HepG2 (cell line): Measurements from ENCODE around the gene MLN. TPM values are rescaled to one million over a fixed set of nuclear protein-coding genes. Genes with fewer than 3 reads are reported as not detected.

ENCODE experiments used
- ARNTL ChIP-seq: sonication (generic); formaldehyde crosslinking; IDR thresholded peaks from 2 replicates; pipeline ENCODE4 v1.4.0; 2020; ENCODE audit warnings: mild to moderate bottlenecking, missing genetic modification reagents
- ISL2 ChIP-seq: sonication (generic); formaldehyde crosslinking; IDR thresholded peaks from 2 replicates; pipeline ENCODE4 v1.5.0; 2020; ENCODE audit warnings: missing genetic modification reagents
- KDM5B ChIP-seq: sonication (generic); formaldehyde crosslinking; IDR thresholded peaks from 2 replicates; pipeline ENCODE4 v1.4.0; 2020; ENCODE audit warnings: missing genetic modification reagents, mild to moderate bottlenecking, borderline replicate concordance
- MEF2D ChIP-seq: sonication (generic); formaldehyde crosslinking; IDR thresholded peaks from 2 replicates; pipeline ENCODE4 v1.5.1; 2020; ENCODE audit warnings: mild to moderate bottlenecking, missing genetic modification reagents
- MXI1 ChIP-seq: IDR thresholded peaks from 3 replicates; pipeline ENCODE4 v1.6.1; 2012; ENCODE audit warnings: low read depth, low read length, inconsistent platforms, borderline replicate concordance
- SOX13 ChIP-seq, 3 experiments: fragments of 450-650 bp in 1 of 3; sonication (generic) in 1 of 3; formaldehyde crosslinking in 1 of 3; IDR thresholded peaks in 2 of 3; conservative IDR thresholded peaks in 1 of 3; 2 replicates each; pipeline versions ENCODE4 v1.5.0 to v1.6.1; 2016 to 2020; ENCODE audit warnings: antibody characterized with exemption in 1 of 3, mild to moderate bottlenecking in 1 of 3, missing compliant biosample characterization in 1 of 3, missing genetic modification reagents in 1 of 3, moderate library complexity in 1 of 3
- TEAD3 ChIP-seq: optimal IDR thresholded peaks from 2 replicates; pipeline ENCODE3; 2016; ENCODE audit warnings: borderline replicate concordance
- ZC3H13 ChIP-seq: sonication (generic); formaldehyde crosslinking; IDR thresholded peaks from 2 replicates; pipeline ENCODE4 v1.8.1; 2023; ENCODE audit warnings: mild to moderate bottlenecking, missing genetic modification reagents, moderate library complexity
- ZFP36 ChIP-seq: fragments of 150-350 bp; IDR thresholded peaks from 2 replicates; pipeline ENCODE4 v1.6.1; 2018; ENCODE audit warnings: borderline replicate concordance, low read length, low read depth; ENCODE audit not compliant: partially characterized antibody
- ZNF24 ChIP-seq: fragments of 450-650 bp; IDR thresholded peaks from 2 replicates; pipeline ENCODE4 v1.6.1; 2017; ENCODE audit warnings: antibody characterized with exemption, mild to moderate bottlenecking
- ZNF253 ChIP-seq: sonication (generic); formaldehyde crosslinking; IDR thresholded peaks from 2 replicates; pipeline ENCODE4 v1.8.0; 2022; ENCODE audit warnings: mild to moderate bottlenecking, missing genetic modification reagents, borderline replicate concordance
- ZNF589 ChIP-seq: sonication (generic); formaldehyde crosslinking; conservative IDR thresholded peaks from 2 replicates; pipeline ENCODE4 v1.8.0; 2022; ENCODE audit warnings: mild to moderate bottlenecking, moderate library complexity, missing genetic modification reagents
- ZNF776 ChIP-seq: sonication (generic); formaldehyde crosslinking; IDR thresholded peaks from 2 replicates; pipeline ENCODE4 v1.4.0; 2020; ENCODE audit warnings: mild to moderate bottlenecking, missing genetic modification reagents
- ZNF83 ChIP-seq: sonication (generic); formaldehyde crosslinking; IDR thresholded peaks from 2 replicates; pipeline ENCODE4 v1.4.0; 2020; ENCODE audit warnings: missing genetic modification reagents, mild to moderate bottlenecking, borderline replicate concordance
- ZSCAN31 ChIP-seq: sonication (generic); formaldehyde crosslinking; IDR thresholded peaks from 2 replicates; pipeline ENCODE4 v1.5.0; 2020; ENCODE audit warnings: low read depth, mild to moderate bottlenecking, missing genetic modification reagents
- polyA plus RNA-seq, 8 experiments: library from polyadenylated mRNA; depleted of rRNA in 3 of 8; stranded (reverse) in 7 of 8; unstranded in 1 of 8; fragments of >200 nt; fragmentation: Illumina TruSeq in 4 of 8; extraction: Trizol in 4 of 8; gene quantifications; 2 replicates each; pipeline versions ENCODE4 v1.2.1 to v1.2.3, GENCODE V29; 2011 to 2016; ENCODE audit warnings: low read depth in 4 of 8, missing spikeins in 1 of 8, mixed read lengths in 1 of 8; ENCODE audit not compliant: insufficient read depth in 1 of 8
- total RNA-seq, 5 experiments: library from RNA; depleted of rRNA; stranded (reverse); fragments of >200 nt; fragmentation: Illumina TruSeq; extraction: Trizol; gene quantifications; 2 replicates each; pipeline ENCODE4 v1.2.3, GENCODE V29; 2016; ENCODE audit warnings: low read depth in 1 of 5
- TF ChIP-seq, protein P1 (sequence below): sonication (generic); formaldehyde crosslinking; IDR thresholded peaks from one replicate; pipeline ENCODE4 v1.5.1; 2020; ENCODE audit warnings: mild to moderate bottlenecking, missing genetic modification reagents; ENCODE audit errors: not compliant biosample characterization
- TF ChIP-seq, protein P2 (sequence below): sonication (generic); formaldehyde crosslinking; conservative IDR thresholded peaks from 2 replicates; pipeline ENCODE4 v1.8.0; 2022; ENCODE audit warnings: low read depth, missing genetic modification reagents
- TF ChIP-seq, protein P3 (sequence below): sonication (generic); formaldehyde crosslinking; IDR thresholded peaks from 2 replicates; pipeline ENCODE4 v1.4.0; 2020; ENCODE audit warnings: missing genetic modification reagents

MLN gene
- total and polyA plus RNA-seq, 2 of the 13 experiments (the other 11 are each of a cell fraction or from before 2014, with no cell fraction given): not detected

DNA sequence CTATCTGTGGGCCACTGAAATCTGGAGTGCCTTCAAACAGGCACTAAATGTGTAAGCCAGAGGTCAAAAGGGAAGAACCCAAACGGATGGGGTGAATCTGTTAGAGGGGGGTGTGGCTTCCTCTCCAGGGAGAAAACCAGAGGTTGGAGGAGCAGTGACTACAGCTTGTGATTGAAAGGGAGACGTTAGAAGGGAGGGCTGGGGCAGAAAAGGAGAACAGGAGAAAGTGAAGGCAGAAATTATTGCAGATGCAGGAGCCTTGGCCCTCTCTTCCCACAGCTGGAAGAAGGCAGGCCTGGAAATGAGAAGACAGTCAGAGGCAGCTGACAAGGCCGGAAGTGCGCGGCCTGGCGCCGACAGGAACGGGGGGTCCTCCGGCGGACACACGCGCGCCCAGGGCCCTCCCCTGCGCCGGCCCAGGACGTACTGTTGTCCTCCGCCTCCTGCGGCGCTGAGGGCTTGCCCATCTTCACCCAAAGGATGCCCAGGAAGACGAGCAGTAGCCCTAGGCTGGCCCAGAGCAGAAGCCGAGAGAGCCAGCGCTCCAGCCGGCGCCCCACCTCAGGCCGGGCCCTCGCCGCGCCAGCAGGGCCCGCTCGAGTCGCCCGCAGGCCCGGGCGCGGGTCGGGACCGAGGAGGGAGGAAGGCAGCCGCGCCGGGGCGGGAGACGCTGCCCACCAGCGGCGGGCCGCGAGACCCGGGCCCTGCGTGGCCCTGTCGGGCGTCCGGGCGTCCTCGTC, 15.7 kb downstream of the MLN start (continued):
- TF ChIP-seq, protein P1, sequence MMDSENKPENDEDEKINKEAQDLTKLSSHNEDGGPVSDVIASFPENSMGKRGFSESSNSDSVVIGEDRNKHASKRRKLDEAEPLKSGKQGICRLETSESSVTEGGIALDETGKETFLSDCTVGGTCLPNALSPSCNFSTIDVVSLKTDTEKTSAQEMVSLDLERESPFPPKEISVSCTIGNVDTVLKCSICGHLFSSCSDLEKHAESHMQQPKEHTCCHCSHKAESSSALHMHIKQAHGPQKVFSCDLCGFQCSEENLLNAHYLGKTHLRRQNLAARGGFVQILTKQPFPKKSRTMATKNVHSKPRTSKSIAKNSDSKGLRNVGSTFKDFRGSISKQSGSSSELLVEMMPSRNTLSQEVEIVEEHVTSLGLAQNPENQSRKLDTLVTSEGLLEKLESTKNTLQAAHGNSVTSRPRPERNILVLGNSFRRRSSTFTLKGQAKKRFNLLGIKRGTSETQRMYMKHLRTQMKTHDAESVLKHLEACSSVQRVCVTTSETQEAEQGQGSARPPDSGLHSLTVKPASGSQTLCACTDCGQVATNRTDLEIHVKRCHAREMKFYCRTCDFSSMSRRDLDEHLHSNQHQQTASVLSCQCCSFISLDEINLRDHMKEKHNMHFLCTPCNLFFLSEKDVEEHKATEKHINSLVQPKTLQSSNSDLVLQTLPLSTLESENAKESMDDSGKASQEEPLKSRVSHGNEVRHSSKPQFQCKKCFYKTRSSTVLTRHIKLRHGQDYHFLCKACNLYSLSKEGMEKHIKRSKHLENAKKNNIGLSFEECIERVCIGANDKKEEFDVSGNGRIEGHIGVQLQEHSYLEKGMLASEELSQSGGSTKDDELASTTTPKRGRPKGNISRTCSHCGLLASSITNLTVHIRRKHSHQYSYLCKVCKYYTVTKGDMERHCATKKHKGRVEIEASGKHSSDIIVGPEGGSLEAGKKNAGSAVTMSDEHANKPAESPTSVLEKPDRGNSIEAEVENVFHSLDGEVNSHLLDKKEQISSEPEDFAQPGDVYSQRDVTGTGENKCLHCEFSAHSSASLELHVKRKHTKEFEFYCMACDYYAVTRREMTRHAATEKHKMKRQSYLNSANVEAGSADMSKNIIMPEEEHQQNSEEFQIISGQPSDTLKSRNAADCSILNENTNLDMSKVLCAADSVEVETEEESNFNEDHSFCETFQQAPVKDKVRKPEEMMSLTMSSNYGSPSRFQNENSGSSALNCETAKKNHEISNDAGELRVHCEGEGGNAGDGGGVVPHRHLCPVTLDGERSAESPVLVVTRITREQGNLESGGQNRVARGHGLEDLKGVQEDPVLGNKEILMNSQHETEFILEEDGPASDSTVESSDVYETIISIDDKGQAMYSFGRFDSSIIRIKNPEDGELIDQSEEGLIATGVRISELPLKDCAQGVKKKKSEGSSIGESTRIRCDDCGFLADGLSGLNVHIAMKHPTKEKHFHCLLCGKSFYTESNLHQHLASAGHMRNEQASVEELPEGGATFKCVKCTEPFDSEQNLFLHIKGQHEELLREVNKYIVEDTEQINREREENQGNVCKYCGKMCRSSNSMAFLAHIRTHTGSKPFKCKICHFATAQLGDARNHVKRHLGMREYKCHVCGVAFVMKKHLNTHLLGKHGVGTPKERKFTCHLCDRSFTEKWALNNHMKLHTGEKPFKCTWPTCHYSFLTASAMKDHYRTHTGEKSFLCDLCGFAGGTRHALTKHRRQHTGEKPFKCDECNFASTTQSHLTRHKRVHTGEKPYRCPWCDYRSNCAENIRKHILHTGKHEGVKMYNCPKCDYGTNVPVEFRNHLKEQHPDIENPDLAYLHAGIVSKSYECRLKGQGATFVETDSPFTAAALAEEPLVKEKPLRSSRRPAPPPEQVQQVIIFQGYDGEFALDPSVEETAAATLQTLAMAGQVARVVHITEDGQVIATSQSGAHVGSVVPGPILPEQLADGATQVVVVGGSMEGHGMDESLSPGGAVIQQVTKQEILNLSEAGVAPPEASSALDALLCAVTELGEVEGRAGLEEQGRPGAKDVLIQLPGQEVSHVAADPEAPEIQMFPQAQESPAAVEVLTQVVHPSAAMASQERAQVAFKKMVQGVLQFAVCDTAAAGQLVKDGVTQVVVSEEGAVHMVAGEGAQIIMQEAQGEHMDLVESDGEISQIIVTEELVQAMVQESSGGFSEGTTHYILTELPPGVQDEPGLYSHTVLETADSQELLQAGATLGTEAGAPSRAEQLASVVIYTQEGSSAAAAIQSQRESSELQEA: peak; percentile 34
- TF ChIP-seq ZNF776 (CRISPR knock-in tag) (no peak), ZNF589 (CRISPR knock-in tag) (no peak), MXI1 (no peak), ISL2 (CRISPR knock-in tag) (peak; percentile 24; the same call in 1 of the 2 replicates), ZSCAN31 (CRISPR knock-in tag) (no peak), ARNTL (no peak), ZNF253 (CRISPR knock-in tag) (no peak), SOX13 (IDR thresholded peaks at IDR 0.05) (no peak), SOX13 (CRISPR knock-in tag; conservative IDR thresholded peaks at IDR 0.05 in 1 of 2, IDR thresholded peaks at IDR 0.05 in 1 of 2) (no peak), ZC3H13 (CRISPR knock-in tag) (peak; percentile 85), ZNF24 (no peak), ZFP36 (no peak), MEF2D (no peak), TEAD3 (CRISPR knock-in tag) (no peak), KDM5B (CRISPR knock-in tag) (no peak), ZNF83 (CRISPR knock-in tag) (no peak)
- TF ChIP-seq, protein P2, sequence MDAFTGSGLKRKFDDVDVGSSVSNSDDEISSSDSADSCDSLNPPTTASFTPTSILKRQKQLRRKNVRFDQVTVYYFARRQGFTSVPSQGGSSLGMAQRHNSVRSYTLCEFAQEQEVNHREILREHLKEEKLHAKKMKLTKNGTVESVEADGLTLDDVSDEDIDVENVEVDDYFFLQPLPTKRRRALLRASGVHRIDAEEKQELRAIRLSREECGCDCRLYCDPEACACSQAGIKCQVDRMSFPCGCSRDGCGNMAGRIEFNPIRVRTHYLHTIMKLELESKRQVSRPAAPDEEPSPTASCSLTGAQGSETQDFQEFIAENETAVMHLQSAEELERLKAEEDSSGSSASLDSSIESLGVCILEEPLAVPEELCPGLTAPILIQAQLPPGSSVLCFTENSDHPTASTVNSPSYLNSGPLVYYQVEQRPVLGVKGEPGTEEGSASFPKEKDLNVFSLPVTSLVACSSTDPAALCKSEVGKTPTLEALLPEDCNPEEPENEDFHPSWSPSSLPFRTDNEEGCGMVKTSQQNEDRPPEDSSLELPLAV: no peak
- TF ChIP-seq, protein P3, sequence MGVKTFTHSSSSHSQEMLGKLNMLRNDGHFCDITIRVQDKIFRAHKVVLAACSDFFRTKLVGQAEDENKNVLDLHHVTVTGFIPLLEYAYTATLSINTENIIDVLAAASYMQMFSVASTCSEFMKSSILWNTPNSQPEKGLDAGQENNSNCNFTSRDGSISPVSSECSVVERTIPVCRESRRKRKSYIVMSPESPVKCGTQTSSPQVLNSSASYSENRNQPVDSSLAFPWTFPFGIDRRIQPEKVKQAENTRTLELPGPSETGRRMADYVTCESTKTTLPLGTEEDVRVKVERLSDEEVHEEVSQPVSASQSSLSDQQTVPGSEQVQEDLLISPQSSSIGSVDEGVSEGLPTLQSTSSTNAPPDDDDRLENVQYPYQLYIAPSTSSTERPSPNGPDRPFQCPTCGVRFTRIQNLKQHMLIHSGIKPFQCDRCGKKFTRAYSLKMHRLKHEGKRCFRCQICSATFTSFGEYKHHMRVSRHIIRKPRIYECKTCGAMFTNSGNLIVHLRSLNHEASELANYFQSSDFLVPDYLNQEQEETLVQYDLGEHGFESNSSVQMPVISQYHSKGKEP (CRISPR knock-in tag): no peak
